ENCODE results near the gene DDX20.

- TF ChIP-seq CTCF (IDR thresholded peaks at IDR 0.05) (no peak), POLR2A (IDR thresholded peaks at IDR 0.05) (no peak)
Measured at GRCh38 chr1:111727056-111727455, 28.6 kb upstream of the DDX20 start.

All from thyroid gland (tissue), 4 donors.